Measurements from ENCODE around the gene TIAM1.

GRCh38 chr21:31156169-31156568, 187.9 kb downstream of the TIAM1 start:
- TF ChIP-seq CTCF (IDR thresholded peaks at IDR 0.05) (no peak), POLR2A (IDR thresholded peaks at IDR 0.05) (no peak), POLR2AphosphoS5 (IDR thresholded peaks at IDR 0.05) (no peak)

Measured in prostate gland (tissue), 2 donors.